H1 (cell line): ENCODE results near the gene MAPKAPK5. TPM values are rescaled to one million over a fixed set of nuclear protein-coding genes. Genes with fewer than 3 reads are reported as not detected.

ENCODE experiments used
- CEBPB ChIP-seq: IDR thresholded peaks from 2 replicates; pipeline ENCODE4 v1.6.1; 2012; ENCODE audit warnings: low read depth, low read length
- CHD7 ChIP-seq: fragments of 300-600 bp; sonication (generic); IDR thresholded peaks from 2 replicates; pipeline ENCODE4 v1.7.1; 2012; ENCODE audit warnings: low read length, moderate library complexity, mild to moderate bottlenecking, inconsistent platforms; ENCODE audit not compliant: insufficient replicate concordance
- CTCF ChIP-seq, 3 experiments: IDR thresholded peaks; 1 replicate in 2 of 3; 2 replicates in 1 of 3; pipeline versions ENCODE4 v1.5.1 to v1.6.1; 2011; ENCODE audit warnings: low read length in 3 of 3, mild to moderate bottlenecking in 3 of 3, inconsistent platforms in 2 of 3, low read depth in 1 of 3, moderate library complexity in 1 of 3; ENCODE audit not compliant: insufficient read depth in 1 of 3; ENCODE audit errors: control extremely low read depth in 1 of 3
- FOSL1 ChIP-seq: IDR thresholded peaks from 2 replicates; pipeline ENCODE4 v1.6.1; 2011; ENCODE audit warnings: mild to moderate bottlenecking, low read depth, low read length, moderate library complexity; ENCODE audit not compliant: insufficient read depth
- MAX ChIP-seq: IDR thresholded peaks from 2 replicates; pipeline ENCODE4 v1.6.1; 2012; ENCODE audit warnings: inconsistent platforms
- NANOG ChIP-seq: IDR thresholded peaks from 2 replicates; pipeline ENCODE4 v1.6.1; 2011; ENCODE audit warnings: low read length, low read depth, mild to moderate bottlenecking, inconsistent platforms; ENCODE audit not compliant: insufficient read depth, poor library complexity, severe bottlenecking
- TAF1 ChIP-seq: IDR thresholded peaks from 2 replicates; pipeline ENCODE4 v1.6.1; 2011; ENCODE audit warnings: mild to moderate bottlenecking, low read depth, low read length
- polyA plus RNA-seq, 7 experiments: library from polyadenylated mRNA; depleted of rRNA in 3 of 7; stranded (reverse) in 5 of 7; unstranded in 2 of 7; fragments of >200 nt in 5 of 7; fragments of 200-250 nt in 2 of 7; gene quantifications; 1 replicate in 5 of 7; 2 replicates in 1 of 7; 4 replicates in 1 of 7; pipeline versions ENCODE4 v1.2.1 to v1.2.3, GENCODE V29; 2011 to 2013; ENCODE audit warnings: missing spikeins in 2 of 7, mixed read lengths in 2 of 7
- total RNA-seq: library from RNA; stranded (reverse); fragmentation: NEBNext Ultra II Directional; extraction: Animal tissue kit (Norgen Biotek cat#: 25700); gene quantifications from 2 replicates; pipeline ENCODE4 v1.2.1, GENCODE V29; 2021

Gene MAPKAPK5
- total and polyA plus RNA-seq, 2 of the 8 experiments (the other 6 are each of a cell fraction or from before 2014, with no cell fraction given): 40.0 to 91.5 TPM

GRCh38 chr12:111841750-111842555 lies at the start of gene MAPKAPK5 (continued):
- TF ChIP-seq FOSL1: no peak
- TF ChIP-seq MAX: peak; percentile 91
- no peak for TF ChIP-seq CEBPB
- TF ChIP-seq CTCF (IDR thresholded peaks at IDR 0.05; ENCODE audit: control extremely low read depth in 1 of 3, insufficient read depth in 1 of 3, low read depth in 1 of 3, low read length in 3 of 3): no peak
- TF ChIP-seq CHD7: no peak
- peak; percentile 95 for TF ChIP-seq TAF1
- peak; percentile 26 for TF ChIP-seq NANOG
